WTC11 (cell line): ENCODE measurements around the gene LYST.

Experiments
- ELF4 ChIP-seq: sonication (generic); formaldehyde crosslinking; IDR thresholded peaks from 2 replicates; pipeline ENCODE4 v1.8.1; 2022; ENCODE audit warnings: low read depth, mild to moderate bottlenecking, moderate library complexity, missing genetic modification reagents
- FOXK1 ChIP-seq: sonication (generic); formaldehyde crosslinking; IDR thresholded peaks from 2 replicates; pipeline ENCODE4 v1.8.0; 2022; ENCODE audit warnings: mild to moderate bottlenecking, moderate library complexity, missing genetic modification reagents
- MAX ChIP-seq: sonication (generic); formaldehyde crosslinking; IDR thresholded peaks from 2 replicates; pipeline ENCODE4 v1.8.0; 2022; ENCODE audit warnings: mild to moderate bottlenecking, missing genetic modification reagents
- NFYB ChIP-seq: sonication (generic); formaldehyde crosslinking; conservative IDR thresholded peaks from 2 replicates; pipeline ENCODE4 v1.8.0; 2022; ENCODE audit warnings: low read depth, missing genetic modification reagents
- NR2C2 ChIP-seq: sonication (generic); formaldehyde crosslinking; IDR thresholded peaks from 2 replicates; pipeline ENCODE4 v1.8.0; 2022; ENCODE audit warnings: mild to moderate bottlenecking, missing genetic modification reagents
- TP53 ChIP-seq: sonication (generic); formaldehyde crosslinking; IDR thresholded peaks from 2 replicates; pipeline ENCODE4 v1.8.1; 2023; ENCODE audit warnings: mild to moderate bottlenecking, missing genetic modification reagents
- USF2 ChIP-seq: sonication (generic); formaldehyde crosslinking; IDR thresholded peaks from 2 replicates; pipeline ENCODE4 v1.8.1; 2023; ENCODE audit warnings: mild to moderate bottlenecking, missing genetic modification reagents, moderate library complexity
- ZNF263 ChIP-seq: sonication (generic); formaldehyde crosslinking; IDR thresholded peaks from 2 replicates; pipeline ENCODE4 v1.8.1; 2022; ENCODE audit warnings: low read depth, mild to moderate bottlenecking, moderate library complexity, missing genetic modification reagents
- ZNF423 ChIP-seq: fragments of 250-450 bp; sonication (Bioruptor Pico); IDR thresholded peaks from 2 replicates; pipeline ENCODE4 v2.1.2; 2022; ENCODE audit warnings: mild to moderate bottlenecking, moderate library complexity
- TF ChIP-seq, protein P1 (sequence below): fragments of 200-600 bp; IDR thresholded peaks from 2 replicates; pipeline ENCODE4 v1.8.0; 2022; ENCODE audit warnings: antibody characterized with exemption

GRCh38 chr1:235759336-235759735 lies 107.4 kb downstream of the LYST start:
- TF ChIP-seq NR2C2 (no peak), MAX (CRISPR knock-in tag) (no peak), TP53 (CRISPR knock-in tag) (no peak), ZNF423 (CRISPR knock-in tag) (no peak), ELF4 (CRISPR knock-in tag) (no peak), NFYB (CRISPR knock-in tag) (no peak), FOXK1 (no peak), USF2 (CRISPR knock-in tag) (no peak), ZNF263 (CRISPR knock-in tag) (no peak)
- TF ChIP-seq, protein P1, sequence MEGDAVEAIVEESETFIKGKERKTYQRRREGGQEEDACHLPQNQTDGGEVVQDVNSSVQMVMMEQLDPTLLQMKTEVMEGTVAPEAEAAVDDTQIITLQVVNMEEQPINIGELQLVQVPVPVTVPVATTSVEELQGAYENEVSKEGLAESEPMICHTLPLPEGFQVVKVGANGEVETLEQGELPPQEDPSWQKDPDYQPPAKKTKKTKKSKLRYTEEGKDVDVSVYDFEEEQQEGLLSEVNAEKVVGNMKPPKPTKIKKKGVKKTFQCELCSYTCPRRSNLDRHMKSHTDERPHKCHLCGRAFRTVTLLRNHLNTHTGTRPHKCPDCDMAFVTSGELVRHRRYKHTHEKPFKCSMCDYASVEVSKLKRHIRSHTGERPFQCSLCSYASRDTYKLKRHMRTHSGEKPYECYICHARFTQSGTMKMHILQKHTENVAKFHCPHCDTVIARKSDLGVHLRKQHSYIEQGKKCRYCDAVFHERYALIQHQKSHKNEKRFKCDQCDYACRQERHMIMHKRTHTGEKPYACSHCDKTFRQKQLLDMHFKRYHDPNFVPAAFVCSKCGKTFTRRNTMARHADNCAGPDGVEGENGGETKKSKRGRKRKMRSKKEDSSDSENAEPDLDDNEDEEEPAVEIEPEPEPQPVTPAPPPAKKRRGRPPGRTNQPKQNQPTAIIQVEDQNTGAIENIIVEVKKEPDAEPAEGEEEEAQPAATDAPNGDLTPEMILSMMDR, result no peak
